SK-N-MC (cell line): ENCODE data around the gene ITGA1.
A peak's percentile ranks its signal among the peaks of the same experiment; 100 is the strongest.

Source experiments
- DNase-seq: peaks from one replicate; pipeline ENCODE4 v3.0.0-alpha.2; 2011; ENCODE audit warnings: low read depth, low spot score
- H3K27ac ChIP-seq: fragments of 200-600 bp; sonication (generic); 2 replicates; pipeline ENCODE4 v1.5.1; 2016; ENCODE audit warnings: mixed run types
- H3K36me3 ChIP-seq: fragments of 200-600 bp; sonication (generic); 2 replicates; pipeline ENCODE4 v1.6.1; 2017; ENCODE audit warnings: antibody characterized with exemption, low read length, mixed read lengths; ENCODE audit not compliant: insufficient read depth
- H3K4me3 ChIP-seq: fragments of 200-600 bp; sonication (generic); 2 replicates; pipeline ENCODE4 v1.5.1; 2016
- H3K9ac ChIP-seq: fragments of 200-600 bp; sonication (generic); 2 replicates; pipeline ENCODE4 v1.8.0; 2017; ENCODE audit warnings: mixed run types, mixed read lengths; ENCODE audit not compliant: insufficient read length
- H3K9me3 ChIP-seq: fragments of 200-600 bp; sonication (generic); 2 replicates; pipeline ENCODE4 v1.6.1; 2017; ENCODE audit warnings: low read depth, mild to moderate bottlenecking, antibody characterized with exemption, low read length, moderate library complexity, mixed read lengths
- EZH2 ChIP-seq: fragments of 200-600 bp; sonication (generic); IDR thresholded peaks from one replicate; pipeline ENCODE4 v1.6.1; 2017; ENCODE audit warnings: antibody characterized with exemption
- FOXP2 ChIP-seq: optimal IDR thresholded peaks from 2 replicates; pipeline ENCODE3; 2011; ENCODE audit warnings: mild to moderate bottlenecking, moderate library complexity; ENCODE audit not compliant: insufficient read depth; ENCODE audit errors: extremely low read length, control extremely low read depth
- POLR2AphosphoS5 ChIP-seq: IDR thresholded peaks from 2 replicates; pipeline ENCODE4 v1.6.1; 2012; ENCODE audit warnings: mild to moderate bottlenecking, low read depth, low read length, borderline replicate concordance

The ITGA1 gene

DNA sequence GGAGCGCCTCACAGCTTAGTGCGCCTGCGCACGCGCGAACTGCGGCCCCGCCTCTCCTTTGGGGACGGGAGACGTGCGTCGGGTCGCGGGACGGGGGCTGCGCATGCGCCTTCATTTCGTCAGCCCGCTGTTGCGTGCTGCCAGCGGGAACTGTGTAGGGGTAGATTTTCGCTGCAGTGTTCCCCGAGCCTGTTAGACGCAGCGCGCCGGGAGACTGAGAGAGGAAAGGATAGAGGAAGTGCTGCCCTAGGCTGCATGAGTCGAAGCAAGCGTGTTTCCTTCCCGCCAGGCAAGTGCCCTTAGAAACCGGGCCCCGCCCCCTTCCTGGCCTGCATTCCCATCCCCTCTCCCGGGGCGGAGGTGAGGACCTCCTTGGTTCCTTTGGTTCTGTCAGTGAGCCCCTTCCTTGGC lies 12.3 kb downstream of the ITGA1 start:
- H3K4me3 ChIP-seq, result peak overlapping the region; percentile 86
- peaks cover 17% of the 10 kb centered on the region for H3K36me3 ChIP-seq
- TF ChIP-seq POLR2AphosphoS5, result peak; percentile 95
- no peak for TF ChIP-seq EZH2
- TF ChIP-seq FOXP2, result no peak
- H3K9ac ChIP-seq, result peak overlapping the region; percentile 87
- peak overlapping the region; percentile 72 for H3K27ac ChIP-seq
- H3K9me3 ChIP-seq, result no peaks in the 10 kb centered on the region
- peak; percentile 76 for DNase-seq

- no peak for DNase-seq
- H3K36me3 ChIP-seq, result peaks cover 23% of the 10 kb centered on the region
- TF ChIP-seq EZH2, result no peak
- TF ChIP-seq FOXP2, result no peak
- no peak for TF ChIP-seq POLR2AphosphoS5
Measured at GRCh38 chr5:52800394-52801213, 12.9 kb downstream of the ITGA1 start.

DNA sequence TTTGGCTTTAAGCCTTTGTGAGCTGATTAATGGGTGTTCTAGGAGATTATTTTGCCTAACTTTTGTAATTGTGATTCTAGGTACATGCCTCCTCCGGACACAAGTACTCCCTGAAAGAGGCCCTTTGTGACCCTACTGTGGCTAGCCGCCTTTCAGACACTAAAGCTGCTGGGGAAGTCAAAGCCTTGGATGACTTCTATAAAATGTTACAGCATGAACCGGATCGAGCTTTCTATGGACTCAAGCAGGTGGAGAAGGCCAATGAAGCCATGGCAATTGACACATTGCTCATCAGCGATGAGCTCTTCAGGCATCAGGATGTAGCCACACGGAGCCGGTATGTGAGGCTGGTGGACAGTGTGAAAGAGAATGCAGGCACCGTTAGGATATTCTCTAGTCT lies 13.6 kb downstream of the ITGA1 start:
- peaks cover 25% of the 10 kb centered on the region for H3K36me3 ChIP-seq
- peak overlapping the region; percentile 78 for H3K9ac ChIP-seq
- no peaks in the 10 kb centered on the region for H3K9me3 ChIP-seq
- H3K27ac ChIP-seq, result no peak overlapping the region
- peak overlapping the region; percentile 86 for H3K4me3 ChIP-seq
- no peak for DNase-seq
- TF ChIP-seq FOXP2 (no peak), POLR2AphosphoS5 (no peak), EZH2 (no peak)

More at GRCh38 chr5:52800394-52801213, 12.9 kb downstream of the ITGA1 start:
- Histone ChIP-seq H3K9me3 (no peaks in the 10 kb centered on the region), H3K27ac (peak overlapping the region; percentile 72), H3K9ac (peak overlapping the region; percentile 78), H3K4me3 (peak overlapping the region; percentile 86)

GRCh38 chr5:52802272-52802973 lies 14.7 kb downstream of the ITGA1 start:
- TF ChIP-seq POLR2AphosphoS5 (no peak), EZH2 (no peak), FOXP2 (no peak)
- H3K27ac ChIP-seq, result no peak overlapping the region
- DNase-seq, result no peak
- peak overlapping the region; percentile 86 for H3K4me3 ChIP-seq
- no peaks in the 10 kb centered on the region for H3K9me3 ChIP-seq
- peaks cover 25% of the 10 kb centered on the region for H3K36me3 ChIP-seq
- H3K9ac ChIP-seq, result peak overlapping the region; percentile 78

- Histone ChIP-seq H3K36me3 (peaks cover 25% of the 10 kb centered on the region), H3K27ac (no peak overlapping the region), H3K4me3 (peak overlapping the region; percentile 86), H3K9ac (peak overlapping the region; percentile 78), H3K9me3 (no peaks in the 10 kb centered on the region)
- no peak for TF ChIP-seq FOXP2
- TF ChIP-seq EZH2, result no peak
- DNase-seq, result no peak
Measured at GRCh38 chr5:52802974-52803336, 15.2 kb downstream of the ITGA1 start.

- Histone ChIP-seq H3K9ac (no peak overlapping the region), H3K4me3 (peak overlapping the region; percentile 2; the same call in 1 of the 2 replicates), H3K9me3 (no peaks in the 10 kb centered on the region), H3K27ac (no peak overlapping the region), H3K36me3 (peaks cover 25% of the 10 kb centered on the region)
- TF ChIP-seq FOXP2 (no peak), EZH2 (no peak), POLR2AphosphoS5 (no peak)
- no peak for DNase-seq
Measured at GRCh38 chr5:52804387-52804791, 16.7 kb downstream of the ITGA1 start.

DNA sequence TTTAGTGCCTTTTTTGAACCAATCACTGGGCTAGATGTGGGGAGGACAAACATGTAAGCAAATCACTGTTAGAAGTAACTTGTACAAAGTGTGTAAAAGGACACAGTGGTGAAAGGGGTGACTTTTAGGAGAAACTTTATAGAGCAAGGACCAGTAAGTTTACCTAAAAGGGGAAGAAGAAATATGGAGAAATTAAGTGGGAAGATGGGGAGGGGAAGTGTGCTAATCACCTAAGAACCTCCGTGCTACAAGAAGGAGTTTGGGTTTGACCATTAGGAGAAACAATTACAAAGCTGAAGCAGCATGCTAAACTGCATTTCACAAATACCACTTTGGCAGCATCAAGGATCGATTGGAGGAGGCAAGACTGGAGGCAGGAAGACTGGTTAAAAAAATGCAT lies 17.3 kb downstream of the ITGA1 start:
- Histone ChIP-seq H3K9me3 (no peaks in the 10 kb centered on the region), H3K36me3 (peaks cover 25% of the 10 kb centered on the region), H3K4me3 (no peak overlapping the region), H3K9ac (no peak overlapping the region), H3K27ac (no peak overlapping the region)
- DNase-seq, result no peak
- TF ChIP-seq POLR2AphosphoS5 (no peak), FOXP2 (no peak), EZH2 (no peak)

DNA sequence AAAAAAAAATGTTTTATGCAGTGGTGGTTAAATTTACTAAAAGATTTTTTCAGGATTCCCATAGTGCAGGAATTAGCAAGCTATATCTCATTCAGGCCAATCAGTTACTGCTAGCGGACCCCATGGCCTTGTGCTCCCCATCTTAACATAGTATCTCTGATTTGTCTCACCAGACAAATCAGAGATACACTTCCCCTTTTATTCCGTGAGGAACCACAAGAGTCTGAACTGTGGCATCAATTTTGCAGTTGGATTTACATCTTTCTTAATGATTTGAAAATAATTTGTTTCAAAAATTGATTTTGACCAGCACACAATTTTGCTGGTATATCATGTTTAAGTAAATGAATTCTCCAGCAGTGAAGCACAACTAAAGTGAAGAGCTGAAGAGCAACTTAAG lies 17.9 kb downstream of the ITGA1 start:
- no peaks in the 10 kb centered on the region for H3K9me3 ChIP-seq
- H3K4me3 ChIP-seq, result no peak overlapping the region
- DNase-seq, result no peak
- H3K9ac ChIP-seq, result no peak overlapping the region
- no peak overlapping the region for H3K27ac ChIP-seq
- no peak for TF ChIP-seq EZH2
- TF ChIP-seq POLR2AphosphoS5, result no peak
- no peak for TF ChIP-seq FOXP2
- peaks cover 25% of the 10 kb centered on the region for H3K36me3 ChIP-seq
